K562 (cell line): Measurements from ENCODE around the gene IGF2BP3. TPM values are rescaled to one million over a fixed set of nuclear protein-coding genes. Genes with fewer than 3 reads are reported as not detected.
A peak's percentile ranks its signal among the peaks of the same experiment; 100 is the strongest.

Source experiments
- CHCHD3 ChIP-seq: fragments of 250-450 bp; sonication (Bioruptor Pico); IDR thresholded peaks from 2 replicates; pipeline ENCODE4 v2.1.2; 2022; ENCODE audit warnings: mild to moderate bottlenecking
- DDX20 ChIP-seq: fragments of 450-650 bp; IDR thresholded peaks from 2 replicates; pipeline ENCODE4 v1.6.1; 2016; ENCODE audit warnings: missing genetic modification characterization, low read depth, mild to moderate bottlenecking, missing compliant biosample characterization, moderate library complexity
- E2F5 ChIP-seq: sonication (generic); formaldehyde crosslinking; IDR thresholded peaks from 2 replicates; pipeline ENCODE4 v1.8.0; 2022; ENCODE audit warnings: mild to moderate bottlenecking, missing genetic modification reagents
- FIP1L1 ChIP-seq: fragments of 200-400 bp; formaldehyde crosslinking; IDR thresholded peaks from 2 replicates; pipeline ENCODE4 v1.6.1; 2018; ENCODE audit warnings: mild to moderate bottlenecking, low read depth, low read length; ENCODE audit not compliant: poor library complexity, severe bottlenecking
- HDAC6 ChIP-seq: IDR thresholded peaks from 2 replicates; pipeline ENCODE4 v1.6.1; 2012; ENCODE audit warnings: low read depth, mild to moderate bottlenecking, control low read depth, inconsistent platforms, low read length, moderate library complexity
- ILF3 ChIP-seq: fragments of 450-650 bp; IDR thresholded peaks from 2 replicates; pipeline ENCODE4 v1.6.1; 2018; ENCODE audit warnings: antibody characterized with exemption, mild to moderate bottlenecking, moderate library complexity, borderline replicate concordance
- MLX ChIP-seq, 2 experiments: fragments of 450-650 bp in 1 of 2; sonication (generic) in 1 of 2; formaldehyde crosslinking; conservative IDR thresholded peaks; 2 replicates each; pipeline versions ENCODE4 v1.4.0 to v1.8.1; 2020 to 2022; ENCODE audit warnings: mild to moderate bottlenecking in 1 of 2, missing genetic modification reagents in 1 of 2
- NFE2L1 ChIP-seq: fragments of 450-650 bp; IDR thresholded peaks from 2 replicates; pipeline ENCODE4 v1.6.1; 2016; ENCODE audit warnings: missing genetic modification characterization, low read depth, mild to moderate bottlenecking, missing compliant biosample characterization, moderate library complexity, borderline replicate concordance
- NONO ChIP-seq, 2 experiments: fragments of 200-400 bp in 1 of 2; fragments of 450-650 bp in 1 of 2; formaldehyde crosslinking in 1 of 2; IDR thresholded peaks; 2 replicates each; pipeline ENCODE4 v1.6.1; 2017; ENCODE audit warnings: low read depth in 2 of 2, mild to moderate bottlenecking in 2 of 2, moderate library complexity in 2 of 2, low read length in 1 of 2
- PKNOX1 ChIP-seq: fragments of 450-650 bp; IDR thresholded peaks from 2 replicates; pipeline ENCODE4 v1.6.1; 2016
- POLR2H ChIP-seq: IDR thresholded peaks from 2 replicates; pipeline ENCODE4 v1.6.1; 2016; ENCODE audit warnings: missing genetic modification characterization, low read depth, mild to moderate bottlenecking, control low read depth, missing compliant biosample characterization, moderate library complexity
- SMARCA4 ChIP-seq: fragments of 450-650 bp; IDR thresholded peaks from 2 replicates; pipeline ENCODE4 v1.6.1; 2016
- SRSF7 ChIP-seq: fragments of 200-400 bp; formaldehyde crosslinking; optimal IDR thresholded peaks from 2 replicates; pipeline ENCODE3; 2017; ENCODE audit warnings: mild to moderate bottlenecking, low read depth, low read length
- TAF9B ChIP-seq: fragments of 450-650 bp; IDR thresholded peaks from 2 replicates; pipeline ENCODE4 v1.6.1; 2018; ENCODE audit warnings: mild to moderate bottlenecking; ENCODE audit not compliant: partially characterized antibody
- TEAD2 ChIP-seq: fragments of 450-650 bp; IDR thresholded peaks from 2 replicates; pipeline ENCODE4 v1.6.1; 2016; ENCODE audit warnings: missing genetic modification characterization, control low read depth, missing compliant biosample characterization
- TGIF2 ChIP-seq: sonication (generic); formaldehyde crosslinking; IDR thresholded peaks from 2 replicates; pipeline ENCODE4 v1.8.1; 2022; ENCODE audit warnings: mild to moderate bottlenecking, missing genetic modification reagents, moderate library complexity
- ZKSCAN8 ChIP-seq: fragments of 200-800 bp; sonication (Bioruptor generic); IDR thresholded peaks from 2 replicates; pipeline ENCODE4 v1.6.1; 2016; ENCODE audit warnings: missing genetic modification characterization, missing compliant biosample characterization
- ZNF174 ChIP-seq: fragments of 250-450 bp; sonication (Bioruptor Pico); IDR thresholded peaks from 2 replicates; pipeline ENCODE4 v1.4.0; 2020; ENCODE audit warnings: mild to moderate bottlenecking
- ZNF175 ChIP-seq: fragments of 200-800 bp; sonication (Bioruptor generic); IDR thresholded peaks from 2 replicates; pipeline ENCODE4 v1.6.1; 2016; ENCODE audit warnings: low read depth, mild to moderate bottlenecking, missing genetic modification characterization, missing compliant biosample characterization
- ZNF232 ChIP-seq: sonication (generic); formaldehyde crosslinking; IDR thresholded peaks from 2 replicates; pipeline ENCODE4 v1.8.0; 2022; ENCODE audit warnings: mild to moderate bottlenecking, missing genetic modification reagents
- ZNF354B ChIP-seq: fragments of 250-450 bp; sonication (Bioruptor Pico); IDR thresholded peaks from 2 replicates; pipeline ENCODE4 v1.4.0; 2020
- ZNF511 ChIP-seq: sonication (generic); formaldehyde crosslinking; IDR thresholded peaks from 2 replicates; pipeline ENCODE4 v1.8.0; 2022; ENCODE audit warnings: mild to moderate bottlenecking, missing genetic modification reagents
- ZNF551 ChIP-seq: fragments of 250-450 bp; sonication (Bioruptor Pico); IDR thresholded peaks from 2 replicates; pipeline ENCODE4 v1.5.0; 2021; ENCODE audit warnings: mild to moderate bottlenecking, moderate library complexity
- ZNF707 ChIP-seq: fragments of 250-450 bp; sonication (Bioruptor Pico); conservative IDR thresholded peaks from 2 replicates; pipeline ENCODE4 v1.8.0; 2022; ENCODE audit warnings: inconsistent platforms, mild to moderate bottlenecking, moderate library complexity
- ZNF778 ChIP-seq: fragments of 450-650 bp; formaldehyde crosslinking; IDR thresholded peaks from 2 replicates; pipeline ENCODE4 v1.4.0; 2020; ENCODE audit warnings: mild to moderate bottlenecking, moderate library complexity
- ZZZ3 ChIP-seq: fragments of 450-650 bp; IDR thresholded peaks from 2 replicates; pipeline ENCODE4 v1.6.1; 2016; ENCODE audit warnings: antibody characterized with exemption, mild to moderate bottlenecking, moderate library complexity
- polyA plus RNA-seq, 8 experiments: library from polyadenylated mRNA; depleted of rRNA in 4 of 8; stranded (reverse) in 5 of 8; unstranded in 3 of 8; fragments of >200 nt; fragmentation: Nextera tagmentation in 2 of 8; fragmentation: Illumina TruSeq in 1 of 8; extraction: Ambion mirVana in 2 of 8; extraction: Trizol in 1 of 8; gene quantifications; 2 replicates each; pipeline versions ENCODE4 v1.2.1 to v1.2.3, GENCODE V29; 2011 to 2014; ENCODE audit warnings: inconsistent platforms in 1 of 8, missing spikeins in 1 of 8
- total RNA-seq, 7 experiments: library from RNA; depleted of rRNA in 6 of 7; stranded (reverse); fragments of >200 nt in 6 of 7; fragmentation: Illumina TruSeq in 2 of 7; extraction: Trizol in 2 of 7; gene quantifications; 2 replicates each; pipeline versions ENCODE4 v1.2.1 to v1.2.3, GENCODE V29; 2011 to 2021; ENCODE audit warnings: low replicate concordance in 1 of 7

IGF2BP3 gene
- total and polyA plus RNA-seq, 9 of the 15 experiments (the other 6 are each of a cell fraction or from before 2014, with no cell fraction given) = 8.4 to 88.1 (median 61.2) TPM

GRCh38 chr7:23298885-23299769 lies 171.2 kb downstream of the IGF2BP3 start, which contains the start of gene MALSU1 (continued):
- TF ChIP-seq ZNF354B (CRISPR knock-in tag) = no peak
- TF ChIP-seq TEAD2 (tag) = no peak
- TF ChIP-seq NONO (IDR thresholded peaks at IDR 0.05; ENCODE audit: low read depth in 2 of 2, low read length in 1 of 2) = peak in 1 of 2 experiments; percentile 87; a peak in 2 of 4 replicates
- TF ChIP-seq ZKSCAN8 (CRISPR knock-in tag) = 0 out of 2 replicates have a peak, but pooled peaks have one; percentile 51
- TF ChIP-seq ZNF174 (CRISPR knock-in tag) = no peak
- TF ChIP-seq ZNF778 = no peak
- peak; percentile 82 for TF ChIP-seq PKNOX1
- TF ChIP-seq ZNF551 = no peak
- peak; percentile 59 for TF ChIP-seq FIP1L1
- TF ChIP-seq SRSF7 = no peak
- peak; percentile 72 for TF ChIP-seq ZNF707
- TF ChIP-seq SMARCA4 = no peak
- TF ChIP-seq ILF3 = no peak
- TF ChIP-seq MLX (CRISPR knock-in tag; conservative IDR thresholded peaks at IDR 0.05) = no peak
- peak; percentile 54; the same call in 1 of the 2 replicates for TF ChIP-seq DDX20 (tag)
- TF ChIP-seq ZNF175 = peak; percentile 52; the same call in 1 of the 2 replicates
- TF ChIP-seq TAF9B = peak; percentile 59
- TF ChIP-seq NFE2L1 (tag) = no peak
- no peak for TF ChIP-seq CHCHD3 (CRISPR knock-in tag)
- peak; percentile 81 for TF ChIP-seq POLR2H
- TF ChIP-seq ZZZ3 = no peak
- no peak for TF ChIP-seq E2F5 (CRISPR knock-in tag)
- TF ChIP-seq ZNF232 (CRISPR knock-in tag) = no peak
- peak; percentile 79; the same call in 1 of the 2 replicates for TF ChIP-seq ZNF511 (CRISPR knock-in tag)
- TF ChIP-seq TGIF2 (CRISPR knock-in tag) = no peak
- no peak for TF ChIP-seq HDAC6
